Fibroblast of upper back skin (primary cell): ENCODE data around the gene CARD11.

Source experiments
- DNase-seq: peaks from one replicate; pipeline ENCODE4 v3.0.0-alpha.2; 2013

CARD11 gene

GRCh38 chr7:3019801-3020200 lies 23.9 kb downstream of the CARD11 start:
- no peak for DNase-seq

GRCh38 chr7:3013975-3014792 lies 29.5 kb downstream of the CARD11 start:
- DNase-seq = no peak

- no peak for DNase-seq
Observed at GRCh38 chr7:3011211-3011852, 32.3 kb downstream of the CARD11 start.

GRCh38 chr7:3010161-3010560 lies 33.5 kb downstream of the CARD11 start:
- no peak for DNase-seq

GRCh38 chr7:3009086-3009485 lies 34.6 kb downstream of the CARD11 start:
- DNase-seq = no peak

GRCh38 chr7:3008386-3008785 lies 35.3 kb downstream of the CARD11 start:
- no peak for DNase-seq

- no peak for DNase-seq
Observed at GRCh38 chr7:3007696-3008095, 36.0 kb downstream of the CARD11 start.

GRCh38 chr7:3005257-3005656 lies 38.4 kb downstream of the CARD11 start:
- DNase-seq = no peak

- no peak for DNase-seq
Observed at GRCh38 chr7:3003936-3004335, 39.7 kb downstream of the CARD11 start.

GRCh38 chr7:3002631-3003030 lies 41.0 kb downstream of the CARD11 start:
- DNase-seq = no peak

- no peak for DNase-seq
Observed at GRCh38 chr7:3000566-3000965, 43.1 kb downstream of the CARD11 start.

- DNase-seq = no peak
Observed at GRCh38 chr7:2999078-2999500, 44.6 kb downstream of the CARD11 start.

- DNase-seq = no peak
Observed at GRCh38 chr7:2997014-2997413, 46.7 kb downstream of the CARD11 start.

- no peak for DNase-seq
Observed at GRCh38 chr7:2996141-2996540, 47.5 kb downstream of the CARD11 start.

GRCh38 chr7:2993868-2994267 lies 49.8 kb downstream of the CARD11 start:
- DNase-seq = no peak

GRCh38 chr7:2993396-2993795 lies 50.3 kb downstream of the CARD11 start:
- DNase-seq = no peak

- DNase-seq = no peak
Observed at GRCh38 chr7:2990949-2991470, 52.7 kb downstream of the CARD11 start.

GRCh38 chr7:2986561-2986960 lies 57.1 kb downstream of the CARD11 start:
- DNase-seq = no peak

GRCh38 chr7:2985866-2986265 lies 57.8 kb downstream of the CARD11 start:
- no peak for DNase-seq

GRCh38 chr7:2984091-2984490 lies 59.6 kb downstream of the CARD11 start:
- no peak for DNase-seq

- no peak for DNase-seq
Observed at GRCh38 chr7:2983586-2983985, 60.1 kb downstream of the CARD11 start.

- DNase-seq = no peak
Observed at GRCh38 chr7:2982831-2983230, 60.8 kb downstream of the CARD11 start.

- DNase-seq = no peak
Observed at GRCh38 chr7:2982401-2982800, 61.3 kb downstream of the CARD11 start.

- no peak for DNase-seq
Observed at GRCh38 chr7:2981103-2981480, 62.6 kb downstream of the CARD11 start.
